Activated naive CD4-positive, alpha-beta T cell treated with anti-CD3 and anti-CD28 coated beads, Interleukin-2, amount 50 U/mL, for 16 hours (primary cell): Measurements from ENCODE around the gene PRKCH.
A peak's percentile ranks its signal among the peaks of the same experiment; 100 is the strongest.

Experiments
- DNase-seq: peaks from one replicate; pipeline ENCODE4 v3.0.0-alpha.2; 2020

The PRKCH gene

DNA sequence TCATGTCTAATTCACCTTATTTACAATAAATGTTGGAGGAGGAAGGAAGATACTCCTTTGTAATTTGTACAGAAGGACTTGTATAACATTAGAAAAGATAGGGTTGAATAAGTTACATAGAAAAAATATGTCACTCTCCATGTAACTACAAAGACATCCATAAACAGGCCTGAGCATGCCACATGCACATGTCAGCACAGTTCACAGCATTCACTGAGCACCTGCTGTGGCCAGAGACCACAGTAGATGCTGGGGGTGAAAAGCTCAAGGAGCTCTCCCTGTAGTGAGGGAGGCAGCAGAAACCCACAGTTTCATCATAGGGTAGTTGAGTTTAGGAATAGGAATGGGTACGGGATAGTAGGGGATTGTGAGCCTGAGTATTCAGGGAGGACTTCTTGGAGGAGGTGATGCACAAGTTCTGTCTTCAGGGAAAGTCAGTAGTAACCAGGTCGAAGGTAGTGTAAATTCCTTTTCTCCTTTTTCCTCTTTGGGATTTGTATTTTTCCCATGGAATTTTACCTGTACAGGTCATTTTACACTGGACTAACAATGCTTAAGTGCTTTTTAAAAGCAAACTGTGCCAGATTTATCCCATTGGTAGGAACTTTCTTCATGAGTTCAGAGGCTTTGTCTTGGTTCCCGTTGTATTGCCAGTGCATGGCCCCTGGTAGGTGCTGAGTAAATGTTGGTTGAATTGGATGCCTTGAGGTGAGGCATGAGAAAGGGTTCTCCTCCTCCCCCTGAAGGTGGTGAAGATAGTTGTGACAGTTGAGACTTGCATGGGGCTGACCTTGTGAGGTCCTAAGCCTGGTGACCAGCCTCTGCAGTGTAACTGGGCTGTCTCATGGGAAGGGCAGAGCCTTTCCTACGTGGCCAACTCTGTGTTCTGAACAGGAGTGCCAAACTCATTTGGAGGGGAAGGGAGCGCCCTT is 20.2 kb downstream of the PRKCH start:
- DNase-seq: no peak

DNA sequence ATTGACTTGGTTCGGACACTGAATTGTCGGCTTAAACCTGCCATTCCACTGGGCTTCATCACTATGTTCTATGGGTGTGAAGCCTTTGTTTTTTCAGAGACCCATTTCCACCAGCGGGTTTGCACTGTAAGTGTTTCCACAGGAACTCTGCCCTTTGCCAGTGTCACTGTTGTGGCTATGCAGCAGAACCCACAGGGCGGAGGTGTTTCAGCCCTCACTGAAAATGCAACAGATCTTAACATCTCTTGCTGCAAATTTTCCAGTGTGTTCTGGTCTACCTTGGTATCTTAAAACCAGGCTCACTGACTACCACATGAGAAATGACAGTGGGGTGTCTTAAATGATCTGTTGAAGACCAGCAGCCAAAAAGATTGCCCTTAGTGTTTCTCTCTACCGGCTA is 21.1 kb downstream of the PRKCH start:
- peak; percentile 80 for DNase-seq

DNA sequence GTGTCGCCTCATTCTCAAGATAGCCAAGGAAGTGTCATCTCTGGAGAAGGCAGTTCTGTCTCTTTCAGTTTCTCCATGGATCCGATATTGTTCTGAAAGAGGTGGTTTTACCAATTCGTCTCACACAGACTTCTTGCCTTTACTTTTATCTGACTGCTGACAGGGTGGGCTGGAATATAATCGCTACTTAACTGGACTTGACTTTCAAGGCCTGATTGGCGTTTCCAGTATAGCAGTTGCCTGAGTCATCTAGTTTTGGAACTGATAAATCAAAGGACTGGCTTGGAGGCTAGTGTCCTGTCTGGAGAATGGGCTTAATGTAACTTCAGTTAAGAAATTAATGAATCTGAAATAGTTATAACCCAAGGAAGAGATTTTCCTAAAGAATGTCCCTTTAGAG is 21.6 kb downstream of the PRKCH start:
- no peak for DNase-seq

DNA sequence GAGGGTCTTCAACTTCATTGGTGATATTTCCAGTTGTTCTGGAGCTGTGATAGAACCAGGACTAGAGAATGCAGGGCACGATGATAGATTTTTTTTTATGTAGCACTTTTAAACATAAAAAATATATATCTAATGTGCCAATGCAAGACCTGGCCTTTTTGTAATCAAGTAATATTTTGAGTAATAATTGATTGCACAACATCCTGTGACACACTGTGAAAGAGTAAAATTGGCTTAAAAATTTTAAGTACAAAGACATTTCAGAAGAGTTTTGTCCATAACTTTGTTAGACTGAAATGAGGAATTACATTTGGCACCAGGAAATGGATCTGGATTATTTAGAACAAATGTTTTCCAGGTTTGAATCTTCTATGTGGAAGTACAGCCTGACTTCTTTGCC is 22.1 kb downstream of the PRKCH start:
- no peak for DNase-seq

GRCh38 chr14:61343991-61344405 is 22.6 kb downstream of the PRKCH start:
- peak; percentile 29 for DNase-seq

GRCh38 chr14:61344437-61345150 is 23.2 kb downstream of the PRKCH start:
- no peak for DNase-seq

- DNase-seq: no peak
These were observed 23.7 kb downstream of the PRKCH start for GRCh38 chr14:61345151-61345482.

GRCh38 chr14:61346221-61346620 is 24.8 kb downstream of the PRKCH start:
- no peak for DNase-seq

- DNase-seq: no peak
These were observed 25.4 kb downstream of the PRKCH start for GRCh38 chr14:61346793-61347192.

DNA sequence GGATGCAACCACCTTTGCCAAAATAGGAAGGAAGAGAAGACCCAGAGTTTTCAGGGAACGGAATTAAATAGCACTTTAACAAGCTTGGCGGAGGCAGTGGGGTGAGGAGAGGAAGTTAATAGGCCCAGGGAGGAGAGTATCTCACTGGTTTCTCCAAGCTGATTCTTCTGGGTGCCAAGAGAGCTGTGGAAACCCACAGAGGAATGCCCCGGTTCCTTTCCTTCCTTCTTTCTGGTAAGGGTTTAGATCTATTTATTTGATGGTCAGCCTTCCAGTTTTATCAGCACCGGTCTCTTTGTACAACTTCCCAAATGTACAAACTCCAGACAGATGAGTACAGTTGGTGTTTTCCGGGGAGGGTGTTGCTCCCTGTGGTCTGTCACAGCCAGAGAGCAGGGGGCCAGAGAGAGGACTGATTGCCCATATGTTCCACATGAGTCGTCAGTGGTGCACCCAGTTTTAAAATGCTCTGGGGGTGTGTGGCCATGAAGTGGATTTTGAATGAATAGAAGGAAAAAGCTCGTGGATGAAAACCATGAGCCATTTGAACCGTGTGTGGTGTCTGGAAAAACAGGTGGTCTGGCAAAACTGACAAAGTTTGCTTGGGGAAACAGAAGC is 26.6 kb downstream of the PRKCH start:
- no peak for DNase-seq

- DNase-seq: no peak
These were observed 29.3 kb downstream of the PRKCH start for GRCh38 chr14:61350427-61351270.

DNA sequence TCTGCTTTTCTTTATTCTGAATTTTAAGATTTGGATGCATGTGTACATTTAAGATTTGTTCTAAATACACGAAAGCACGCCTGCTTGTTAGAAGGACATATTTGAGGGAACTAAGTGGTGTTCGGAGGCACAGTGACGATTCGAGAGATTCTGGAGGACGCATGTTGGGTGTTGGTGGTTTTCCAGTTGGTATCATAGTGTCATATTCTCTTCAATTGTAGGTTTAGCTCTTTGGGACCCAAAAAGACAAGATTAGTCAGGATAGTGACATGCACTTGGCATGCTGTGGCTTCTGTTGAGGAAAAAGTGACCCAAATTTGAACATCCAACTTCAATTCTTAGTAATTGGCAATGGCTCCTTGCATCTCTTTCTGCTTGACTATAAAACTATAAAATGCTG is 30.1 kb downstream of the PRKCH start:
- DNase-seq: no peak

- DNase-seq: peak; percentile 59
These were observed 34.5 kb downstream of the PRKCH start for GRCh38 chr14:61355892-61356325.

DNA sequence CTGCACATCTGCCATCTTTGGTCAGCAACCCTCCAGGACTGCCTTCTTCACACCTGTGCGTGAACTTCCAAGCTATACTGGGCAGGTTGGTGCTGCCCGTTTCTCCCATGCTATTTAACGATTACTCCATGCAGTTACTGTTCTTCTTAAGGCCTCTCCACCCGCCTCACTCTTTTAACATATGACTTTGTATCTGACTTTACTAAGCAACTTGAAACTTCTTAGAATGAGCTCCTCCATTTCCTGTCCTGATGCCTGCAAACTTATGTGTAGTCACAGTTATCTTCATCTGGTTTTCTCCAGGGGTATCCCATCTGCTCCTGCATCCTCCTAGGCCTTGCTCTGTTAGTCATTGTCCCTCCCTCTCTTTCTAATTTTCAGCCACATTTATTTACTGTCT is 35.7 kb downstream of the PRKCH start:
- DNase-seq: no peak

- DNase-seq: no peak
These were observed 37.3 kb downstream of the PRKCH start for GRCh38 chr14:61358554-61359226.

DNA sequence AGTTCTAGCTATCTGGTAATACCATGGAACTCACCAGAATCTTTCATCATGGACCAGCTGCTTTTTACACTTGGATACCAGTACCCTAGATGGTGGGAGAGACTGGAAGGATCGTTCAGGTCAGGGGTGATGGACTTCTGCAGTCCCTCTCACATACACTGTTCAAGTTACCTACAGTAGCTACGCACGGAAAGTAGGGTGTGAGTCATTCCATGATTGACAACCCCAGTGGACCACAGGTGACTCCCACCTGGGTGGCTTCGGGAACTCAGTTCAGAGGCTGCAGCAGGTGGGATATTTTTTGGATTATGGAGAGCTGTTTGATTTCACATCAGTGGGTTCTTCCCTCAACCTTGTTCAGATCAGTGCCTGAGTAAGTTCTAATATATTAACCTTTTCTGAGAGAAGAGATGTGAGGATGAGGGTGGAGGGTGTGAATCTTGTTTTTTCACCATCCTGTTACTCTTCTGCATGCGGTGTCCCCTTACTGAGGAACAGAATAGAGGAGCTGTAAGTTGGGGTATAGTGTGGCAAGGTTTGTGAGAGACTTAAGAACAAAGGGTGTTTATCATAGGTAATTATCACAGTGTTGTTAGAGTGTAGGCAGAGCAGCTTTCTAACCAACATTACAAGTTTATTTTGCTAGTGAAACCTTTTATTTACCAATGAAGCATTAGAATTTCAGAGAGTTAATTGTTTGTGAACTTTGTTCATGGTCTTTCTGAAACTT is 39.6 kb downstream of the PRKCH start:
- no peak for DNase-seq

DNA sequence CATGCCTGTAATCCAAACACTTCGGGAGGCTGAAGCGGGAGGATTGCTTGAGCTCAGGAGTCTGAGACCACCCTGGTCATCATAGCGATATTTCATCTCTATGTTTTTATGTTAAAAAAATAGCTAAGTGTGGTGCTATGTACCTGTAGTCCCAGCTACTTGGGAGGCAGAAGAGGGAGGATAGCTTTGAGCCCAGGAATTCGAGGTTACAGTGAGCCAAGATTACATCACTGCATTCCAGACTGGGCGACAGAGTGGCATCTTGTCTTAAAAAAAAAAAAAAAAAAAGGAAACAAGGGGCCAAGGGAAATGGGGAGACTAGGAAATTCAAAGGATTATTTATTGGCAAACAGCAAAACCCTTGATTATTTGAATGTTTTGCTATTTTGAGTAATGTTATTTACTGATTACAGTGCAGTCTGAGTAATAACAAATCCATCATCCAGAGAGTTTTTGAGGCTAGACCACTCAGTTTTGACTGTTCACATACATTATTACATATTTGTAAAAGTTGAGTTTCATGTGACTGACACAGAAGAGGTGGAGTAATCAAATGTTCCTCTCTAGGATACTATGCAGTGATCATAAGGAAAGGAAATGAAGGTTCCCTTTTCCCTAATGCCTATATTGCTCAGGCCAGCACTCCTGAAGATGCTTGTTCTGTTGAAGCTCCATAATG is 40.8 kb downstream of the PRKCH start:
- no peak for DNase-seq

GRCh38 chr14:61364243-61364642 is 42.9 kb downstream of the PRKCH start:
- DNase-seq: no peak

- no peak for DNase-seq
These were observed 44.4 kb downstream of the PRKCH start for GRCh38 chr14:61365667-61366212.

- no peak for DNase-seq
These were observed 46.8 kb downstream of the PRKCH start for GRCh38 chr14:61368114-61368710.
